A673 (cell line): Measurements from ENCODE around the gene BAAT. TPM values are rescaled to one million over a fixed set of nuclear protein-coding genes. Genes with fewer than 3 reads are reported as not detected.

Source experiments
- BruUV-seq: library from RNA; stranded (reverse); fragments of 400-500 nt; replicated peaks from 2 replicates; lab custom pipeline; 2021; lab: Mats Ljungman, UMichigan
- CTCF ChIA-PET: fragments of 300-600 bp; sonication (Branson Sonifier 250); formaldehyde crosslinking; loops from one replicate; lab custom pipeline; 2022; ENCODE audit warnings: antibody characterized with exemption; lab: Charles Lee
- POLR2A ChIA-PET: fragments of 300-600 bp; sonication (Branson Sonifier 250); formaldehyde crosslinking; loops from one replicate; lab custom pipeline; 2022; ENCODE audit warnings: antibody characterized with exemption; ENCODE audit not compliant: low non-redundant PET; lab: Charles Lee
- DNase-seq: peaks from one replicate; pipeline ENCODE4 v3.0.0-alpha.2; 2015; ENCODE audit warnings: low spot score
- H3K27ac ChIP-seq: fragments of 200-600 bp; sonication (generic); 2 replicates; pipeline ENCODE4 v1.5.1; 2016; ENCODE audit warnings: mixed run types, low read depth, mild to moderate bottlenecking, mixed read lengths, antibody characterized with exemption, low read length; ENCODE audit not compliant: poor library complexity, severe bottlenecking
- H3K27me3 ChIP-seq: fragments of 200-600 bp; sonication (generic); replicated peaks from 2 replicates; pipeline ENCODE4 v1.6.1; 2017; ENCODE audit warnings: mixed run types, low read depth, mild to moderate bottlenecking, mixed read lengths, antibody characterized with exemption, low read length; ENCODE audit not compliant: insufficient read depth, poor library complexity
- H3K36me3 ChIP-seq: fragments of 200-600 bp; sonication (generic); 2 replicates; pipeline ENCODE4 v1.6.1; 2016; ENCODE audit warnings: mixed run types, mild to moderate bottlenecking, mixed read lengths, antibody characterized with exemption, low read length; ENCODE audit not compliant: insufficient read depth, poor library complexity, severe bottlenecking
- H3K4me1 ChIP-seq: fragments of 200-600 bp; sonication (generic); 2 replicates; pipeline ENCODE4 v1.6.1; 2017; ENCODE audit warnings: mixed run types, mild to moderate bottlenecking, mixed read lengths, antibody characterized with exemption, low read length; ENCODE audit not compliant: insufficient read depth, poor library complexity, severe bottlenecking
- H3K4me3 ChIP-seq: fragments of 200-600 bp; sonication (generic); 2 replicates; pipeline ENCODE4 v1.5.1; 2016; ENCODE audit warnings: low read depth, mixed run types, mild to moderate bottlenecking, mixed read lengths, low read length; ENCODE audit not compliant: poor library complexity, severe bottlenecking
- H3K9me3 ChIP-seq: fragments of 200-600 bp; sonication (generic); 2 replicates; pipeline ENCODE4 v1.6.1; 2016; ENCODE audit warnings: mixed run types, low read depth, mild to moderate bottlenecking, mixed read lengths, antibody characterized with exemption, low read length; ENCODE audit not compliant: poor library complexity, severe bottlenecking
- CTCF ChIP-seq: fragments of 300-800, 200-600 bp; sonication (generic); conservative IDR thresholded peaks from 2 replicates; pipeline ENCODE4 v1.5.1; 2017; ENCODE audit warnings: low read depth, mild to moderate bottlenecking, antibody characterized with exemption, low read length, moderate library complexity, mixed read lengths
- EZH2 ChIP-seq: fragments of 200-600 bp; sonication (generic); IDR thresholded peaks from 2 replicates; pipeline ENCODE4 v1.6.1; 2017; ENCODE audit warnings: borderline replicate concordance, low read depth, mild to moderate bottlenecking, mixed read lengths, antibody characterized with exemption, low read length; ENCODE audit not compliant: poor library complexity, severe bottlenecking
- intact Hi-C: fragments of 100-400 bp; cut with micrococcal nuclease; formaldehyde crosslinking; loops from one replicate; pipeline ENCODE4 v1.10.0; 2022; ENCODE audit not compliant: unreplicated experiment
- total RNA-seq: library from RNA; stranded (reverse); gene quantifications from 2 replicates; pipeline ENCODE4 v1.2.3, GENCODE V29; 2021

Gene BAAT
- total RNA-seq, 1 experiment from 2014 or later = 0.17 TPM

GRCh38 chr9:101376111-101376848 is 8.5 kb downstream of the BAAT start:
- no peaks in the 10 kb centered on the region for H3K36me3 ChIP-seq
- no peaks in the 10 kb centered on the region for H3K27me3 ChIP-seq
- DNase-seq = peak; percentile 36
- BruUV-seq = no TSS peak
- H3K9me3 ChIP-seq = no peaks in the 10 kb centered on the region
- TF ChIP-seq EZH2 (no peak), CTCF (no peak)
- H3K4me1 ChIP-seq = no peaks in the 10 kb centered on the region
- ChIA-PET POLR2A (no interaction called here), CTCF (no interaction called here)
- H3K27ac ChIP-seq = no peak overlapping the region
- no peak overlapping the region for H3K4me3 ChIP-seq
- intact Hi-C loops = no loop called here

- H3K9me3 ChIP-seq = no peaks in the 10 kb centered on the region
- H3K27ac ChIP-seq = no peak overlapping the region
- no peaks in the 10 kb centered on the region for H3K4me1 ChIP-seq
- H3K27me3 ChIP-seq = no peaks in the 10 kb centered on the region
- intact Hi-C loops = no loop called here
- ChIA-PET CTCF (no interaction called here), POLR2A (no interaction called here)
- no peak overlapping the region for H3K4me3 ChIP-seq
- BruUV-seq = no TSS peak
- TF ChIP-seq CTCF (no peak), EZH2 (no peak)
- DNase-seq = no peak
- H3K36me3 ChIP-seq = no peaks in the 10 kb centered on the region
Measured at GRCh38 chr9:101375546-101375945, 9.3 kb downstream of the BAAT start.

- Histone ChIP-seq H3K36me3 (no peaks in the 10 kb centered on the region), H3K4me3 (no peak overlapping the region), H3K4me1 (no peaks in the 10 kb centered on the region), H3K9me3 (no peaks in the 10 kb centered on the region), H3K27me3 (no peaks in the 10 kb centered on the region), H3K27ac (no peak overlapping the region)
- intact Hi-C loops = no loop called here
- BruUV-seq = no TSS peak
- TF ChIP-seq CTCF (no peak), EZH2 (no peak)
- ChIA-PET POLR2A (no interaction called here), CTCF (no interaction called here)
- DNase-seq = no peak
Measured at GRCh38 chr9:101372327-101373118, 12.3 kb downstream of the BAAT start.
